K562 (cell line): ENCODE data around the gene GP1BA. TPM values are rescaled to one million over a fixed set of nuclear protein-coding genes. Genes with fewer than 3 reads are reported as not detected.

Experiments
- CLOCK ChIP-seq: fragments of 250-450 bp; sonication (Bioruptor Pico); IDR thresholded peaks from 2 replicates; pipeline ENCODE4 v1.4.0; 2020; ENCODE audit warnings: mild to moderate bottlenecking, moderate library complexity, borderline replicate concordance
- CREM ChIP-seq: IDR thresholded peaks from 2 replicates; pipeline ENCODE4 v1.6.1; 2014; ENCODE audit warnings: antibody characterized with exemption, low read depth
- ETV6 ChIP-seq, 3 experiments: fragments of 150-350 bp in 1 of 3; sonication (generic) in 1 of 3; formaldehyde crosslinking in 1 of 3; IDR thresholded peaks; 2 replicates each; pipeline versions ENCODE4 v1.6.1 to v1.8.0; 2014 to 2022; ENCODE audit warnings: borderline replicate concordance in 2 of 3, low read depth in 2 of 3, antibody characterized with exemption in 1 of 3, low read length in 1 of 3, mild to moderate bottlenecking in 1 of 3, missing genetic modification reagents in 1 of 3
- GABPB1 ChIP-seq: sonication (generic); formaldehyde crosslinking; IDR thresholded peaks from 2 replicates; pipeline ENCODE4 v1.8.0; 2022; ENCODE audit warnings: mild to moderate bottlenecking, missing genetic modification reagents
- KAT7 ChIP-seq: sonication (generic); formaldehyde crosslinking; IDR thresholded peaks from 2 replicates; pipeline ENCODE4 v1.8.0; 2022; ENCODE audit warnings: missing genetic modification reagents, mild to moderate bottlenecking, borderline replicate concordance
- MYC ChIP-seq, 2 experiments: fragments of 250-450 bp in 1 of 2; sonication (Bioruptor Pico) in 1 of 2; IDR thresholded peaks; 2 replicates each; pipeline versions ENCODE4 v1.5.1 to v1.6.1; 2012 to 2021; ENCODE audit warnings: low read depth in 2 of 2, borderline replicate concordance in 1 of 2, improper control_type of control experiment in 1 of 2, low read length in 1 of 2, mild to moderate bottlenecking in 1 of 2, moderate library complexity in 1 of 2
- NR2C1 ChIP-seq, 2 experiments: fragments of 450-650 bp; IDR thresholded peaks; 2 replicates each; pipeline ENCODE4 v1.6.1; 2017; ENCODE audit warnings: mild to moderate bottlenecking in 2 of 2, antibody characterized with exemption in 1 of 2, inconsistent platforms in 1 of 2, missing compliant biosample characterization in 1 of 2, missing genetic modification characterization in 1 of 2
- NUFIP1 ChIP-seq: fragments of 450-650 bp; IDR thresholded peaks from 2 replicates; pipeline ENCODE4 v1.6.1; 2018; ENCODE audit not compliant: partially characterized antibody
- SUPT5H ChIP-seq: fragments of 450-650 bp; IDR thresholded peaks from 2 replicates; pipeline ENCODE4 v1.6.1; 2016
- XRCC3 ChIP-seq: fragments of 450-650 bp; IDR thresholded peaks from 2 replicates; pipeline ENCODE4 v1.6.1; 2017; ENCODE audit warnings: mild to moderate bottlenecking, moderate library complexity
- ZNF232 ChIP-seq: sonication (generic); formaldehyde crosslinking; IDR thresholded peaks from 2 replicates; pipeline ENCODE4 v1.8.0; 2022; ENCODE audit warnings: mild to moderate bottlenecking, missing genetic modification reagents
- ZNF561 ChIP-seq: fragments of 450-650 bp; formaldehyde crosslinking; conservative IDR thresholded peaks from 2 replicates; pipeline ENCODE4 v1.4.0; 2020; ENCODE audit warnings: mild to moderate bottlenecking, moderate library complexity
- polyA plus RNA-seq, 8 experiments: library from polyadenylated mRNA; depleted of rRNA in 4 of 8; stranded (reverse) in 5 of 8; unstranded in 3 of 8; fragments of >200 nt; fragmentation: Nextera tagmentation in 2 of 8; fragmentation: Illumina TruSeq in 1 of 8; extraction: Ambion mirVana in 2 of 8; extraction: Trizol in 1 of 8; gene quantifications; 2 replicates each; pipeline versions ENCODE4 v1.2.1 to v1.2.3, GENCODE V29; 2011 to 2014; ENCODE audit warnings: inconsistent platforms in 1 of 8, missing spikeins in 1 of 8
- total RNA-seq, 7 experiments: library from RNA; depleted of rRNA in 6 of 7; stranded (reverse); fragments of >200 nt in 6 of 7; fragmentation: Illumina TruSeq in 2 of 7; extraction: Trizol in 2 of 7; gene quantifications; 2 replicates each; pipeline versions ENCODE4 v1.2.1 to v1.2.3, GENCODE V29; 2011 to 2021; ENCODE audit warnings: low replicate concordance in 1 of 7
- TF ChIP-seq, protein P1 (sequence below), 2 experiments: fragments of 250-450 bp in 1 of 2; fragments of 450-650 bp in 1 of 2; sonication (Bioruptor Pico) in 1 of 2; IDR thresholded peaks; 2 replicates each; pipeline versions ENCODE4 v1.6.1 to v1.8.0; 2016 to 2021; ENCODE audit warnings: mild to moderate bottlenecking in 2 of 2, moderate library complexity in 2 of 2, missing compliant biosample characterization in 1 of 2, missing genetic modification characterization in 1 of 2

The GP1BA gene
- total and polyA plus RNA-seq, 9 of the 15 experiments (the other 6 are each of a cell fraction or from before 2014, with no cell fraction given), result 0.01 TPM; not detected in 8

- no peak for TF ChIP-seq CLOCK
- TF ChIP-seq NUFIP1, result no peak
- TF ChIP-seq, protein P1, sequence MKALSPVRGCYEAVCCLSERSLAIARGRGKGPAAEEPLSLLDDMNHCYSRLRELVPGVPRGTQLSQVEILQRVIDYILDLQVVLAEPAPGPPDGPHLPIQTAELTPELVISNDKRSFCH (CRISPR knock-in tag; IDR thresholded peaks at IDR 0.05), result no peak
- TF ChIP-seq, protein P1 (tag; IDR thresholded peaks at IDR 0.05), result no peak
- no peak for TF ChIP-seq ZNF561 (CRISPR knock-in tag)
- TF ChIP-seq XRCC3, result no peak
- TF ChIP-seq CREM, result no peak
- TF ChIP-seq KAT7 (CRISPR knock-in tag), result 0 out of 2 replicates have a peak, but pooled peaks have one; percentile 35
- no peak for TF ChIP-seq ETV6 (IDR thresholded peaks at IDR 0.05; ENCODE audit: borderline replicate concordance in 1 of 2, low read depth in 2 of 2, low read length in 1 of 2)
- no peak for TF ChIP-seq ETV6 (CRISPR knock-in tag; IDR thresholded peaks at IDR 0.05; ENCODE audit: borderline replicate concordance)
- no peak for TF ChIP-seq NR2C1 (IDR thresholded peaks at IDR 0.05)
- TF ChIP-seq NR2C1 (tag; IDR thresholded peaks at IDR 0.05), result no peak
- no peak for TF ChIP-seq ZNF232
- 0 out of 2 replicates have a peak, but pooled peaks have one; percentile 17 for TF ChIP-seq MYC (IDR thresholded peaks at IDR 0.05; ENCODE audit: low read depth, low read length)
- TF ChIP-seq MYC (CRISPR knock-in tag; IDR thresholded peaks at IDR 0.05; ENCODE audit: borderline replicate concordance, low read depth), result no peak
- no peak; the same call in 1 of the 2 replicates for TF ChIP-seq GABPB1
- TF ChIP-seq SUPT5H, result peak; percentile 69
Observed at GRCh38 chr17:4950075-4950745, 18.1 kb downstream of the GP1BA start (continued).
